Measurements from ENCODE around the gene VSTM1.

The VSTM1 gene

DNA sequence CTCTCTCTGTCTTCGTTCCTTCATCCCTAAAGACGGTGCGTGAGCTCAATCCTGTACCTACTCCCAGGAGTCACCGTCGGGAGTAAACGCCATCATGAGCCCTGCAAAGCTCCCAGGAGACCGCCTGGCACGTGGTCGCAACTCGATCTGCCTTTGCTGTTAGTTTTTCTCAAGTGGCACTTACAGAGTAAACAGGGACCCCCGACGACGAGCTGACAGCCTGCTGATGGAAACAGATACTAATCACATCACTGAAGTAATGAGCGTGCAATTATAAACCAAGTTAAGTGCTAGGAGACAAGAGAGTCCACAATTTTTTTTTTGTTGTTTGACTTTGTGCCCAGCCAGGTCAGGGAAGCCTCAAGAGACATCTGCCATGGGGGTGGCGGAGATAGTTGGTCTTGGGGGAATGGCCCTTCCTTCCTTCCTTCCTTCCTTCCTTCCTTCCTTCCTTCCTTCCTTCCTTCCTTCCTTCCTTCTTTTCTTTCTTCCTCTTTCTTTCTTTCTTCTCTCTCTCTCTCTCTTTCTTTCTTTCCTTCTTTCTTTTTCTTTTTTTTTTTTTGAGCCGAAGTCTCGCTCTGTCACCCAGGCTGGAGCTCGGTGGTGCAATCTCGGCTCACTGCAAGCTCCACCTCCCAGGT is 48.7 kb downstream of the VSTM1 start:
- no peak overlapping the region for H3K9ac ChIP-seq (ENCODE audit: low read depth in 1 of 2, low read length in 2 of 2)
- H3K36me3 ChIP-seq (ENCODE audit: control insufficient read depth in 1 of 2, insufficient read depth in 2 of 2, low read length in 2 of 2): no peaks in the 10 kb centered on the region
- no peak overlapping the region for H3K27ac ChIP-seq (ENCODE audit: low read depth, low read length)
- no peaks in the 10 kb centered on the region for H3K9me3 ChIP-seq (ENCODE audit: control insufficient read depth in 1 of 2, low read length in 2 of 2)
- no peaks in the 10 kb centered on the region for H3K27me3 ChIP-seq (ENCODE audit: control insufficient read depth in 1 of 2, insufficient read depth in 2 of 2, low read length in 2 of 2)
- H3K4me1 ChIP-seq (ENCODE audit: control insufficient read depth in 1 of 2, insufficient read depth in 2 of 2, low read length in 2 of 2): peaks cover 0 to under 1% of the 10 kb centered on the region in 2 donors
- no peak overlapping the region for H3K4me3 ChIP-seq (ENCODE audit: low read depth in 1 of 2, low read length in 2 of 2)

DNA sequence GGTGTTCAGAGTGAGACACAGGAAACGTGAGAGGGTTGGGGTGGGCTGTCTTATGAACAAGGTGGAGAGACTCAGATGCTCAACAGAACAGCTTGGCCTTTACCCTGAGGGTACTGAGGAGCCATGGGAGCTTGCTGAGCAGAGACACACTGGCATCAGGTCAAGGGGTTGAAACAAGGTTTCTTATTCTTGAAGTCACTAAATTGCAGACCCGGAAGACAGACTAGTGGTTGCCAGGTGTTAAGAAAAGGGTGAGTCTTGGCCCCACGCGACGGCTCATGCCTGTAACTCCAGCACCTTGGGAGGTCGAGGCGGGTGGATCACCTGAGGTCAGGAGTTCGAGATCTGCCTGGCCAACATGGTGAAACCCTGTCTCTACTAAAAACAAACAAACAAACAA is 49.8 kb downstream of the VSTM1 start:
- Histone ChIP-seq H3K4me3 (ENCODE audit: low read depth in 1 of 2, low read length in 2 of 2) (no peak overlapping the region), H3K27me3 (ENCODE audit: control insufficient read depth in 1 of 2, insufficient read depth in 2 of 2, low read length in 2 of 2) (no peaks in the 10 kb centered on the region), H3K9me3 (ENCODE audit: control insufficient read depth in 1 of 2, low read length in 2 of 2) (no peaks in the 10 kb centered on the region), H3K4me1 (ENCODE audit: control insufficient read depth in 1 of 2, insufficient read depth in 2 of 2, low read length in 2 of 2) (no peaks in the 10 kb centered on the region), H3K9ac (ENCODE audit: low read depth in 1 of 2, low read length in 2 of 2) (no peak overlapping the region), H3K27ac (ENCODE audit: low read depth, low read length) (no peak overlapping the region), H3K36me3 (ENCODE audit: control insufficient read depth in 1 of 2, insufficient read depth in 2 of 2, low read length in 2 of 2) (no peaks in the 10 kb centered on the region)

DNA sequence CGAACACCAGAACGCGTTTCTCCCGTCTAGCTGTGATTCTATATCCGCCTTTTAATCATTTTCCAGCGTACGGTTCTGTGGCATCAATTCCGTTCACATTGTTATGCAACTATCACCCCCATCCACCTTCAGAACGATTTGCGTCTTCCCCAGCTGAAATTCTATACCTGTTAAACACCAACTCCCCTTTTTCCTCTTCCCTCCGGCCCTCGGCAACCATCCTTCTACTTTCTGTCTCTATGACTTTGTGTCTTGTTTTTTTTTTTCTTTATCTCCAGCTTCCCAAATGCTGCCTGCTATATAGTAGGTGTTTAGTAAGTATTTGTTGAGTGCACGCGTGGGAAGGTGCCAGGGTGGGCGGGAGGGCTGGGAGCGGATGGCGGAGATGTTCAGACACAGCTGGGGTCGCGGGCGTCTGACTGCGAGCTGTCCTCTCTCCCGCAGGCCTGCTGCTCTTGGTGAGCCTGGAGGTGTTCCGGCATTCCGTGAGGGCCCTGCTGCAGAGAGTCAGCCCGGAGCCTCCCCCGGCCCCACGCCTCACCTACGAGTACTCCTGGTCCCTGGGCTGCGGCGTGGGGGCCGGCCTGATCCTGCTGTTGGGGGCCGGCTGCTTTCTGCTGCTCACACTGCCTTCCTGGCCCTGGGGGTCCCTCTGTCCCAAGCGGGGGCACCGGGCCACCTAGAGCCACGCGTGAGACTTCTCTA is 52.0 kb downstream of the VSTM1 start:
- Histone ChIP-seq H3K4me1 (ENCODE audit: control insufficient read depth in 1 of 2, insufficient read depth in 2 of 2, low read length in 2 of 2) (no peaks in the 10 kb centered on the region), H3K27ac (ENCODE audit: low read depth, low read length) (no peak overlapping the region), H3K36me3 (ENCODE audit: control insufficient read depth in 1 of 2, insufficient read depth in 2 of 2, low read length in 2 of 2) (no peaks in the 10 kb centered on the region), H3K4me3 (ENCODE audit: low read depth in 1 of 2, low read length in 2 of 2) (no peak overlapping the region), H3K27me3 (ENCODE audit: control insufficient read depth in 1 of 2, insufficient read depth in 2 of 2, low read length in 2 of 2) (no peaks in the 10 kb centered on the region), H3K9me3 (ENCODE audit: control insufficient read depth in 1 of 2, low read length in 2 of 2) (no peaks in the 10 kb centered on the region), H3K9ac (ENCODE audit: low read depth in 1 of 2, low read length in 2 of 2) (no peak overlapping the region)

DNA sequence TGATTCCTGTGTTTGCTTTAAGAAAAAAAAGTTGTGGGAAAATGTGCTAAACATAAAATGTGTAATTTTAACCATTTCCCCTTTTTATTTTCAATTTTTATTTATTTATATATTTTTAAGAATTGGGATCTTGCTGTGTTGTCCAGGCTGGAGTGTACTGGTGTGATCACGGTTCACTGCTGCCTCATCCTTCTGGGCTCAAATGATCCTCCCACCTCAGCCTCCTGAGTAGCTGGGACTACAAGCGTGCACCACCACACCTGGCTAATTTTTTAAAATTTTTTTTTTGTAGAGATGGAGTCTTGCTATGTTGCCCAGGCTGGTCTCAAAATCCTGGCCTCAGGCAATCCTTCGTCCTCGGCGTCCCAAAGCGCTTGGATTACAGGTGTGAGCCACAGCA is 53.2 kb downstream of the VSTM1 start:
- Histone ChIP-seq H3K4me1 (ENCODE audit: control insufficient read depth in 1 of 2, insufficient read depth in 2 of 2, low read length in 2 of 2) (no peaks in the 10 kb centered on the region), H3K36me3 (ENCODE audit: control insufficient read depth in 1 of 2, insufficient read depth in 2 of 2, low read length in 2 of 2) (no peaks in the 10 kb centered on the region), H3K27me3 (ENCODE audit: control insufficient read depth in 1 of 2, insufficient read depth in 2 of 2, low read length in 2 of 2) (no peaks in the 10 kb centered on the region), H3K4me3 (ENCODE audit: low read depth in 1 of 2, low read length in 2 of 2) (no peak overlapping the region), H3K27ac (ENCODE audit: low read depth, low read length) (no peak overlapping the region), H3K9ac (ENCODE audit: low read depth in 1 of 2, low read length in 2 of 2) (no peak overlapping the region), H3K9me3 (ENCODE audit: control insufficient read depth in 1 of 2, low read length in 2 of 2) (no peaks in the 10 kb centered on the region)

DNA sequence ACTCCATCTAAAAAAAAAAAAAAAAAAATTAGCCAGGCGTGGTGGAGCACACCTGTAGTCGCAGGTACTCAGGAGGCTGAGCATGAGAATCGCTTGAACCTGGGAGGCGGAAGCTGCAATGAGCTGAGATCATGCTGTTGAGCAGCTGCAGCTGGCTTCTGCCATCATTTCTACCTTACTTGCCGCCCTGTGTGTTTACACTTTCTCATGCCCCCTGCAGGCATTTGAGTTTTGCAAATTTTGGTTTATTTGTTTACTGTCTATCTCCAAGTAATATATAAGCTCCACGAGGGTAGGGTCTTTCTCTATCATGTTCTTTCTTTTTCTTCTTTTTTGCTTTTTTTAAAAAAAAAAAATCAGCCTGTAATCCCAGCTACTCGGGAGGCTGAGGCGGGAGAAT is 54.3 kb downstream of the VSTM1 start:
- no peak overlapping the region for H3K27ac ChIP-seq (ENCODE audit: low read depth, low read length)
- no peaks in the 10 kb centered on the region for H3K36me3 ChIP-seq (ENCODE audit: control insufficient read depth in 1 of 2, insufficient read depth in 2 of 2, low read length in 2 of 2)
- H3K4me1 ChIP-seq (ENCODE audit: control insufficient read depth in 1 of 2, insufficient read depth in 2 of 2, low read length in 2 of 2): no peaks in the 10 kb centered on the region
- H3K9ac ChIP-seq (ENCODE audit: low read depth in 1 of 2, low read length in 2 of 2): no peak overlapping the region
- no peak overlapping the region for H3K4me3 ChIP-seq (ENCODE audit: low read depth in 1 of 2, low read length in 2 of 2)
- no peaks in the 10 kb centered on the region for H3K9me3 ChIP-seq (ENCODE audit: control insufficient read depth in 1 of 2, low read length in 2 of 2)
- no peaks in the 10 kb centered on the region for H3K27me3 ChIP-seq (ENCODE audit: control insufficient read depth in 1 of 2, insufficient read depth in 2 of 2, low read length in 2 of 2)

DNA sequence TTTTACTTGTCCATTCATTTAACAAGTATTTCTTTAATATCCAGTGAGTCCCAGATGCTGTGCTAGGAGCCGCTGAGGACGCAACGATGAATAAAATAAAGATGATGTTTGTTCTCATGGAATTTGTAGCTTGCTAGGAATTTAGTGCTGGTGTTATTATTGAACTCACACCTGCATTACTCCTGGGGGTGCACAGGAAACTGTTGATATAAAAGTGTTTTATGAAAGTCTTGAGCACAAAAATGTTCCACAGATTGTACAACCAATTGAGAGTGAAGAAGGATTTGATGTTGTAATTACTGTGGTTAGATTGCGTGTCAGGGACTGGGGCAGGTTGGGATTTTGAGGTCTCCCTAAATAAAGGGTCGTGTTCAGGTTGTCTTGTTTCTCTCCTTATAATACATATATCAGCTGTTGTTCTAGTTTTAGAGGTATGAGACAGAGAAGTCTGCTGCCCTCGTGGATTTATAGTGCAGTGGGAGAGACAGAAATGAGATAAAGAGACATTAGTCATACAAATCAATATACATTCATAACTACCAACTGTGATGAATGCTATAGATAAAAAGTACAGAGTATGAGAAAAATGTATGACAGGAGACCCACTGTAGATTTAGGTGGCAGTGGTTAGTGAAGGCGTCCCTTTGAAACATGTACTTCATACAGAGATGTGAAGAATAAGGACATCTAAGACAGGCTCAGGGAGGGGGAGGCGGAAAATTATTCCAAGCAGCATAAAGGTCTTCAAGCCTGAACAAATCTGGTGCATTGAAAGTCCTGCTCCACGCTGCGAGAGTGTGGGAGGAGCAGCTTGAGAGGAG is 61.0 kb downstream of the VSTM1 start:
- H3K27ac ChIP-seq (ENCODE audit: low read depth, low read length): no peak overlapping the region
- no peaks in the 10 kb centered on the region for H3K36me3 ChIP-seq (ENCODE audit: control insufficient read depth in 1 of 2, insufficient read depth in 2 of 2, low read length in 2 of 2)
- H3K4me3 ChIP-seq (ENCODE audit: low read depth in 1 of 2, low read length in 2 of 2): no peak overlapping the region
- H3K4me1 ChIP-seq (ENCODE audit: control insufficient read depth in 1 of 2, insufficient read depth in 2 of 2, low read length in 2 of 2): no peaks in the 10 kb centered on the region
- no peaks in the 10 kb centered on the region for H3K27me3 ChIP-seq (ENCODE audit: control insufficient read depth in 1 of 2, insufficient read depth in 2 of 2, low read length in 2 of 2)
- H3K9ac ChIP-seq (ENCODE audit: low read depth in 1 of 2, low read length in 2 of 2): no peak overlapping the region
- H3K9me3 ChIP-seq (ENCODE audit: control insufficient read depth in 1 of 2, low read length in 2 of 2): no peaks in the 10 kb centered on the region

DNA sequence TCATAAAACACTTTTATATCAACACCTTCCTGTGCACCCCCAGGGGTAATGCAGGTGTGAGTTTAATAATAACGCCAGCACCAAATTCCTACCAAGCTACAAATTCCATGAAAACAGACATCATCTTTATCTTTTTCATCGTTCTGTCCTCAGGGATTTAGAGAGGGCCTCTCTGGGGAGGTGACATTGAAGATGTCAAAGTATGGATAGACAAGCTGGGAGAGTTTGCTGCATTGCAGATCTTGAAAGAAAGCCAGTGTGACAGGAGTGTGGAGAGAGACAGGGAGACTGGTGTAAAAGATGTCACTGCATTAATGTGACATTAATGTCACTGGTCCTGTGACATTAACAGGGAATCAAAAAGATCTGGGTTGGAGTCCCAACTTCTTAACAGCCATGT is 62.2 kb downstream of the VSTM1 start:
- Histone ChIP-seq H3K27me3 (ENCODE audit: control insufficient read depth in 1 of 2, insufficient read depth in 2 of 2, low read length in 2 of 2) (no peaks in the 10 kb centered on the region), H3K27ac (ENCODE audit: low read depth, low read length) (no peak overlapping the region), H3K9ac (ENCODE audit: low read depth in 1 of 2, low read length in 2 of 2) (no peak overlapping the region), H3K4me3 (ENCODE audit: low read depth in 1 of 2, low read length in 2 of 2) (no peak overlapping the region), H3K4me1 (ENCODE audit: control insufficient read depth in 1 of 2, insufficient read depth in 2 of 2, low read length in 2 of 2) (no peaks in the 10 kb centered on the region), H3K9me3 (ENCODE audit: control insufficient read depth in 1 of 2, low read length in 2 of 2) (no peaks in the 10 kb centered on the region), H3K36me3 (ENCODE audit: control insufficient read depth in 1 of 2, insufficient read depth in 2 of 2, low read length in 2 of 2) (no peaks in the 10 kb centered on the region)

DNA sequence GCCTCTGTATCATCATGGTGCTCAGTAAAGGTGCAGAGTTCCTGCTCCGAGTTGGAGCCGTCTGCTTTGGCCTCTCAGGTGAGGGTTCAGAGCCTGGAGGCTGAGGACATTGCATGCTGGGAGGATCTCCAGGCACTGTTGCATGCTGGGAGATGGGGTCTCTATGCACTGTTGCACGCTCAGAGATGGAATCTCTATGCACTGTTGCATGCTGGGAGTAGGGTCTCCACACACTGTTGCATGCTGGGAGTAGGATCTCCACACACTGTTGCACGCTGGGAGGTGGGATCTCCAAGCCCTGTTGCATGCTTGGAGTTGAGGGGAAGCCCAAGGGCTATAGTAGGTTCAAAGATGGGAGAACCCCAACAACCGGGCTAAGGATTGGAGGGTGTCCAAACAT is 64.0 kb downstream of the VSTM1 start:
- Histone ChIP-seq H3K4me3 (ENCODE audit: low read depth in 1 of 2, low read length in 2 of 2) (no peak overlapping the region), H3K9me3 (ENCODE audit: control insufficient read depth in 1 of 2, low read length in 2 of 2) (no peaks in the 10 kb centered on the region), H3K27me3 (ENCODE audit: control insufficient read depth in 1 of 2, insufficient read depth in 2 of 2, low read length in 2 of 2) (peaks cover 0 to 2% of the 10 kb centered on the region in 2 donors), H3K9ac (ENCODE audit: low read depth in 1 of 2, low read length in 2 of 2) (no peak overlapping the region), H3K27ac (ENCODE audit: low read depth, low read length) (no peak overlapping the region), H3K4me1 (ENCODE audit: control insufficient read depth in 1 of 2, insufficient read depth in 2 of 2, low read length in 2 of 2) (no peaks in the 10 kb centered on the region), H3K36me3 (ENCODE audit: control insufficient read depth in 1 of 2, insufficient read depth in 2 of 2, low read length in 2 of 2) (no peaks in the 10 kb centered on the region)

DNA sequence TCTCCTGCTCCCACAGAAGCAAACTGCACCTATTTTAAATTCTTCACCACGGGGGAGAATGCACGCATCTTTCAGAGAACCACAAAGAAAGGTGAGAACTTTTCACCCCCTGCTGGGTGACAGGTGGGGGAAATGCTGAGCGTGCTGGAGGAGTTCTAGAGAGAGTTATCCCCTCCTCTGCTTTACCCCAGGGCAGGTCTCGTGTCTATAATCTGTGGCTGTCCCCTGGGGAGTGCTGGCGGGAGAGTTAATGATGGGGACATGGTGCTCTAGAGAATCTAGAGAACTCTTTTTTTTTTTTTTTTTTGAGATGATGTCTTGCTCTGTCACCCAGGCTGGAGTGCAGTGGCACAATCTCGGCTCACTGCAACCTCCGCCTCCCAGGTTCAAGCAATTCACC is 65.5 kb downstream of the VSTM1 start:
- H3K36me3 ChIP-seq (ENCODE audit: control insufficient read depth in 1 of 2, insufficient read depth in 2 of 2, low read length in 2 of 2): no peaks in the 10 kb centered on the region
- peaks cover 9 to 12% of the 10 kb centered on the region in 2 donors for H3K27me3 ChIP-seq (ENCODE audit: control insufficient read depth in 1 of 2, insufficient read depth in 2 of 2, low read length in 2 of 2)
- no peak overlapping the region for H3K4me3 ChIP-seq (ENCODE audit: low read depth in 1 of 2, low read length in 2 of 2)
- no peak overlapping the region for H3K27ac ChIP-seq (ENCODE audit: low read depth, low read length)
- no peaks in the 10 kb centered on the region for H3K9me3 ChIP-seq (ENCODE audit: control insufficient read depth in 1 of 2, low read length in 2 of 2)
- H3K4me1 ChIP-seq (ENCODE audit: control insufficient read depth in 1 of 2, insufficient read depth in 2 of 2, low read length in 2 of 2): no peaks in the 10 kb centered on the region
- no peak overlapping the region for H3K9ac ChIP-seq (ENCODE audit: low read depth in 1 of 2, low read length in 2 of 2)

DNA sequence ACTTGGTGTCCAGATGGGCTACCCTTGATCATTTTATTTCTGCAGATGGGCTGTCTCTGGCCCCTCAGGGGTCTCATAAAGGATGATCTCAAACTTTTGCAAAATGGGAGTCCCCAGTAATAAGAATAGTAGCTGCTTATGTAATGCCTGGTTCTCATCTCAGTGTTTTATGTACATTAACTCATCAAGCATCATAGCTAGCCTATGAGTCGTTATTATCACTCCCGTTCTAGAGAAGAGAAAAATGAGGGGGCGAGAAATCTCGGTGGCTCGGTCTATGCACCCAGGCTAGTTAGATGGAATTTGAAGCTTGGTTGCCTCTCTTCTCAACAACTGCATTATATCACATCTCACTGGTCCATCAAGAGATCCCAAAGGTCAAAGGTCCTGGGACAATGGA is 68.9 kb downstream of the VSTM1 start:
- Histone ChIP-seq H3K4me3 (ENCODE audit: low read depth in 1 of 2, low read length in 2 of 2) (no peak overlapping the region), H3K9me3 (ENCODE audit: control insufficient read depth in 1 of 2, low read length in 2 of 2) (no peaks in the 10 kb centered on the region), H3K27me3 (ENCODE audit: control insufficient read depth in 1 of 2, insufficient read depth in 2 of 2, low read length in 2 of 2) (peaks cover 16 to 24% of the 10 kb centered on the region in 2 donors), H3K27ac (ENCODE audit: low read depth, low read length) (no peak overlapping the region), H3K36me3 (ENCODE audit: control insufficient read depth in 1 of 2, insufficient read depth in 2 of 2, low read length in 2 of 2) (no peaks in the 10 kb centered on the region), H3K9ac (ENCODE audit: low read depth in 1 of 2, low read length in 2 of 2) (no peak overlapping the region), H3K4me1 (ENCODE audit: control insufficient read depth in 1 of 2, insufficient read depth in 2 of 2, low read length in 2 of 2) (no peaks in the 10 kb centered on the region)

Measured in duodenal mucosa (tissue), 2 donors.